SJSA1 (cell line): ENCODE results near the gene ACTL6B. TPM values are rescaled to one million over a fixed set of nuclear protein-coding genes. Genes with fewer than 3 reads are reported as not detected.

Experiments used
- DNase-seq, 2 experiments: peaks; one replicate each; pipeline ENCODE4 v3.0.0-alpha.2; 2015 to 2020; ENCODE audit warnings: low spot score in 2 of 2, low read depth in 1 of 2
- H3K27ac ChIP-seq: fragments of 250-450 bp; sonication (Bioruptor Pico); 2 replicates; pipeline ENCODE4 v1.5.1; 2020; ENCODE audit warnings: mild to moderate bottlenecking, moderate library complexity
- H3K27me3 ChIP-seq: fragments of 250-450 bp; sonication (Bioruptor Pico); replicated peaks from 2 replicates; pipeline ENCODE4 v1.5.1; 2020; ENCODE audit warnings: mild to moderate bottlenecking, moderate library complexity
- H3K36me3 ChIP-seq: fragments of 250-450 bp; sonication (Bioruptor Pico); 2 replicates; pipeline ENCODE4 v1.5.1; 2020; ENCODE audit warnings: mild to moderate bottlenecking
- H3K4me1 ChIP-seq: fragments of 250-450 bp; sonication (Bioruptor Pico); replicated peaks from 2 replicates; pipeline ENCODE4 v1.6.1; 2021; ENCODE audit warnings: mild to moderate bottlenecking
- H3K4me3 ChIP-seq: fragments of 250-450 bp; sonication (Bioruptor Pico); 2 replicates; pipeline ENCODE4 v1.5.1; 2020; ENCODE audit warnings: mild to moderate bottlenecking
- H3K9me3 ChIP-seq: fragments of 250-450 bp; sonication (Bioruptor Pico); replicated peaks from 2 replicates; pipeline ENCODE4 v1.5.1; 2020; ENCODE audit warnings: mild to moderate bottlenecking
- total RNA-seq: library from RNA; depleted of rRNA; stranded (reverse); fragments of >200 nt; shearing (Covaris generic); gene quantifications from 2 replicates; pipeline ENCODE4 v1.2.3, GENCODE V29; 2014

ACTL6B gene
- total RNA-seq, 1 experiment from 2014 or later, result not detected

DNA sequence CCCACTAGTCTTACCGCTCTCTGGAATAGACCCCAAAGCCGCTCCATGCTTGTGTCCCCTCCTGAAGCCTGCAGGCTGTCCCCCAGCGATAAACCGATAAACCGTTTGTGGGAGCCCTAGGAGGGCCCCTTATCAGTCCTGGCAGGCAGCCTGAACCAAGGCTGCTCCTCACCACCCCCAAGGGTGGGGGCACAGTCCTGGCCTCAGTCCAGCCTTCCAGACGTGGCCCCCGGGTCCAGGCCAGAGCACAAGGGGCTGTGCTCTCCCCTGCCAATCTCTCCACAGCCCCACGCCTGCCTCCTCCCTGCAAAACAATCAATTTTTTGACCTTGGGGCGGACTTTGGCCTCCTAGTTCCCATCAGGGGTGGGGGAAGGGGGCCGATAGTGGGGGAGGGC lies 14.8 kb downstream of the ACTL6B start, which contains the start of gene TFR2:
TSS of gene TFR2 (minus strand) at position 90 of the 397 bp plus-strand sequence. CDS start at position 47, 43 bp downstream.
- no peak for DNase-seq
- H3K9me3 ChIP-seq, result no peaks in the 10 kb centered on the region
- H3K27ac ChIP-seq, result no peak within 1 kb of the TSS
- H3K27me3 ChIP-seq, result peaks cover 40% of the 10 kb centered on the region
- no peaks in the 10 kb centered on the region for H3K4me1 ChIP-seq
- no peaks in the 10 kb centered on the region for H3K36me3 ChIP-seq
- H3K4me3 ChIP-seq, result no peak within 1 kb of the TSS

DNA sequence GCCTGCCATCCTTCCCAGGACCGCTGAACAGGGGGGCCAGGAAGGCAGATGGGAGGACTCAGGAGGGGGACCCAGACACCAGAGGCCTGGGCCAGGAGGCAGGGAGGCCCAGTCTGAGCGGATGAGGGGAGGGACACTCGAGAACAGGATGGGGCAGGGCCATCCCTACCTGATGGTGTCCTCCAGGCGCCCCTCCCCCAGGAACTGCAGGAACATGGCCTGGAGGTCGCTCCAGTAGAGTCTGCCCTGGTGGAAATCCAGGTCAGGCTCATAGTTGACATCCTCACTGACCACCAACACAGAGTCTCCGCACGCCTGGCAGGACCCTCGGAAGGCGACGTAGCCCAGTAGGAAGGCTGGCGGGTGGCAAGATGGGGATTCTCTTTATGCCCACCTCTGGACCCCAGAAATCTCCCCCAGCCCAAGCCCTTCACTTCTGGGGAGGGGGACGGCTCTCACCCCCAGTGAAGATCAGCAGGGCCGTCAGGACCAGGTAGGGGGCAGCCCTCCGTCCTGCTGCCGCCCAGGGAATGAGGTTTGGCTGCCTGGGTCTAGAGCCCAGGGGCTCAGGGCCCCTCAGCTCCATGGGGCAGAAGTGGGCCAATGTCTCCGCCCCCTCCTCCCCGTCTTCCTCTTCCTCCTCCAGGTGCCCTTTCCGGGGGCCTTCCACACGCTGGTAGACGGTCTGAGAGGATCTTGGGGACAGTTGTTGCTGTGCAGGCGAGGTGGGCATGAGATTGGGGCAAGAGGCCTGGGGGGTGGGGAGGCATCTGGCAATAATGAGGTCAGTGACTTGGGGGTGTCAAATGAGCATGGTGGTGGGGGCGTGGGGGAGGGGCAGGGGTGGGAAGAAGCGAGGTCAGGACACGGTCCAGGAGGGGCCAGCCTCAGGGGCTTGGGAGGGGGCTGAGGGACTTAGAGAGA lies 15.5 kb downstream of the ACTL6B start:
- no peak overlapping the region for H3K4me3 ChIP-seq
- DNase-seq, result no peak
- H3K36me3 ChIP-seq, result no peaks in the 10 kb centered on the region
- peaks cover 33% of the 10 kb centered on the region for H3K27me3 ChIP-seq
- H3K4me1 ChIP-seq, result no peaks in the 10 kb centered on the region
- H3K9me3 ChIP-seq, result no peaks in the 10 kb centered on the region
- no peak overlapping the region for H3K27ac ChIP-seq

DNA sequence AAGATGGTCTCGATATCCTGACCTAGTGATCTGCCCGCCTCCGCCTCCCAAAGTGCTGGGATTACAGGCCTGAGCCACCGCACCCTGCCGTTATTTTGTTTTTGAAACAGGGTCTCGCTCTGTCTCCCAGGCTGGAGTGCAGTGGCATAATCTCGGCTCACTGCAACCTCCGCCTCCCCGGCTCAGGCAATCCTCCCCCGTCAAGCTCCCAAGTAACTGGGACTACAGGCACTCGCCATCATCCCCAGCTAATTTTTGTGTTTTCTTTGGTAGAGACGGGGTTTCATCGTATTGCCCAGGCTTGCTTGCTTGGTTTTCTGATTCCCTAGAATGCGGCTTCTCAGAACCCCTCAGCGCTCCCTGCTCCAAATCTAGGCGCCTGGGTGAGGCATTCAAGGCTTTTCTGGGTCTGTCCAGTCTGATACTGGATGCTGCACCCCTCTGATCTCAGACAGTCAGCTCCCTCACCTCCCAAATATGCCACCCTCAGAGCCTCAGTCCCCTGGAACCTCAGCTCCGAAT lies 16.2 kb downstream of the ACTL6B start:
- no peaks in the 10 kb centered on the region for H3K36me3 ChIP-seq
- H3K27me3 ChIP-seq, result peaks cover 26% of the 10 kb centered on the region
- no peak overlapping the region for H3K27ac ChIP-seq
- H3K4me3 ChIP-seq, result no peak overlapping the region
- DNase-seq, result no peak
- no peaks in the 10 kb centered on the region for H3K4me1 ChIP-seq
- H3K9me3 ChIP-seq, result no peaks in the 10 kb centered on the region

DNA sequence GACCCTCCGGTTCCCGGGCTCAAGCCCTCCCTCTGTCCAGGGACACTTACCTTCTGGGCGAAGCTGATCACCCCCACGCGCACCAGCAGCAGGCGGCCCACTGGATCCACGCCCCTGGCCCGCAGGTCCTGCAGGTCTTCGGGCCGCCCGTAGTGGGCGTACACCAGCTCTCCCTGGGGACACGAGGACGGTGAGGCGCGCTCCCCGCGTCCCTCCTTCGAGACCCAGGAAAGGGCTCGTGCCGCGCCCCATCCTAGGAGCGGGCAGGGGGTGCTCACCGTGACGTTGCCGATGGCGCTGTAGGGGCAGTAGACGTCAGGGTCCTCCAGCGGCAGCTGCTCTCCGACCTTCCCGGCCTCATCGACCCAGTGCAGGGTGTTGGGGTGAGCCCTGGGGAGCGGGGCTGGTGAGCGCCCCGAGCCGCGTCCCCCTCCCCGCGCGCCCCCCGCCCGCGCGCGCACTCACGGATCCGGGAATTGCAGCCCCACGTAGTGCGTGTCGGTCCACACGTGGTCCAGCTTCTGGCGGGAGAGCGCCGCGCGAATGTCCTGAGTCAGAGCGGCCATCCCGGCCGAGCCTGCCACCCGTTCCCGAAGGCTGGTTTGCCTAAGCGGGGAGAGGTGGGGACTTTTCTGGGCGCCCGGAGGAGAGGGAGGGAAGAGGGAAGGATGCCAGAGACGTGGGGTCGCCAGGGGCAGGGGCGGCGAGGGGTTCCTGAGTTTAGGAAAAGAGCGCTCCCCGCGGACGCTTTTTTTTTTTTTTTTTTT lies 23.1 kb downstream of the ACTL6B start:
- Histone ChIP-seq H3K9me3 (no peaks in the 10 kb centered on the region), H3K4me1 (peaks cover 6% of the 10 kb centered on the region), H3K27me3 (peaks cover 29% of the 10 kb centered on the region), H3K36me3 (no peaks in the 10 kb centered on the region), H3K4me3 (no peak overlapping the region), H3K27ac (no peak overlapping the region)
- DNase-seq, result no peak

DNA sequence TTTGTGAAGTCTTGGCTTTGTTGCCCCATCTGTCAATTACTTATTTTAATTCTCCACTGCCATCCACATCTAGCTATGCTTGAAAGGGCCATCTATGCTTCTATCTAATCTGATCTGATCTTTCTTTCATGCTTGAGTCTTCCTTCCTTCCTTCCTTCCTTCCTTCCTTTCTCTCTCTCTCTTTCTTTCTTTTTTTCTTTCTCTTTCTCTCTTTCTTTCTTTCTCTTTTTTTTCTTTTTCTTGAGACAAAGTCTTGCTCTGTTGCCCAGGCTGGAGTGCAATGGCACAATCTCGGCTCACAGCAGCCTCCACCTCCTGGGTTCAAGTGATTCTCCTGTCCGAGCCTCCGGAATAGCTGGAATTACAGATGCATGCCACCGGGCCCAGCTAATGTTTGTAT lies 26.2 kb downstream of the ACTL6B start:
- Histone ChIP-seq H3K4me3 (no peak overlapping the region), H3K4me1 (peaks cover 15% of the 10 kb centered on the region), H3K36me3 (no peaks in the 10 kb centered on the region), H3K9me3 (0 out of 2 replicates have a peak, but pooled peaks cover 5% of the 10 kb centered on the region), H3K27ac (no peak overlapping the region), H3K27me3 (peaks cover 21% of the 10 kb centered on the region)
- no peak for DNase-seq

DNA sequence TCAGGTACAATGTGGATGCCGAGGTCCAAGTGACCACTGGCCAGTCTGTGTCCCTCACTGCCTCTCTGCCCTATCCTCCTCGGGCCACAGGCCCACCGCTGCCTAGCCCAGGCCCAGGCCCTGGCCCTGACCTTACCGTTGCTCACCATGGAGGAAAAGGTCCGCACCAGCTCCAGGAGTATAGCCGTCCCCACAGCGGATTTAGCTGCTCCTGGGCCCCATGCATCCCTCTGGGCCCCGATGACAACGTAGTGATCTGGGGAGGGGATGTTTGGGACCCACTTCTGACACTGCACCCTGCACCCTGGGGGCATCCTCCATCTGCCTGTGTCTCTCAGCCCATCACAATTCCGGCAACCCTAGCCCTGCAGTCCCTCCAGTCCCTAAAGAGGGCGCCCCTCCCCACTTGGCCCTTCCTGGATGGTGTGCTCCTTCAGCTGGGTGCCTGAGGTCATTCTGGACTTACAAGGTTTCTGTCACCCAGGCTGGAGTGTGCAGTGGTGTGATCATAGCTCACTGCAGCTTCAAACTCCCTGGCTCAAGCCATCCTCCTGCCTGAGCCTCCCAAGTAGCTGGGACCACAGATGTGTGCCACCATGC lies 27.0 kb downstream of the ACTL6B start:
- no peak for DNase-seq
- Histone ChIP-seq H3K9me3 (0 out of 2 replicates have a peak, but pooled peaks cover 5% of the 10 kb centered on the region), H3K27ac (no peak overlapping the region)

DNA sequence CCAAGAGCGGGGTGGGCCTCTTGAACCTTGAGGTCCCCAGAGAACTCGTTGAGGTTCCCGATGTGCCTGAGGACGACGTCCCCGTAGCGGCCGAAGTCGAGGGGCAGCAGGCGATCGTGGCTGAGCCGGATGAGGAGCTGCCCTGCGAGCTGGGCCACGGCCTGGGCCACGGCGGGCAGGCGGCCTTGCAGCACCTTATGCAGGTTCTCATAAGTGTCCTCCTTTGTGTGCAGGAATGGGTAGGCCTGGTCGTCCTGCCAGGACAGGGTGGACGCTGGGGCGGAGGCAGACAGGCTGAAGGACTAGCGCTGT lies 29.1 kb downstream of the ACTL6B start:
- 0 out of 2 replicates have a peak, but pooled peaks cover 5% of the 10 kb centered on the region for H3K9me3 ChIP-seq
- H3K4me3 ChIP-seq, result no peak overlapping the region; the same call in 1 of the 2 replicates
- peaks cover 9% of the 10 kb centered on the region; the same call in 1 of the 2 replicates for H3K4me1 ChIP-seq
- H3K36me3 ChIP-seq, result no peaks in the 10 kb centered on the region
- H3K27me3 ChIP-seq, result peaks cover 5% of the 10 kb centered on the region
- H3K27ac ChIP-seq, result no peak overlapping the region
- no peak for DNase-seq

More for the DNA sequence above, 27.0 kb downstream of the ACTL6B start:
- no peaks in the 10 kb centered on the region for H3K36me3 ChIP-seq
- peaks cover 15% of the 10 kb centered on the region for H3K4me1 ChIP-seq
- H3K4me3 ChIP-seq, result no peak overlapping the region
- peaks cover 21% of the 10 kb centered on the region for H3K27me3 ChIP-seq

DNA sequence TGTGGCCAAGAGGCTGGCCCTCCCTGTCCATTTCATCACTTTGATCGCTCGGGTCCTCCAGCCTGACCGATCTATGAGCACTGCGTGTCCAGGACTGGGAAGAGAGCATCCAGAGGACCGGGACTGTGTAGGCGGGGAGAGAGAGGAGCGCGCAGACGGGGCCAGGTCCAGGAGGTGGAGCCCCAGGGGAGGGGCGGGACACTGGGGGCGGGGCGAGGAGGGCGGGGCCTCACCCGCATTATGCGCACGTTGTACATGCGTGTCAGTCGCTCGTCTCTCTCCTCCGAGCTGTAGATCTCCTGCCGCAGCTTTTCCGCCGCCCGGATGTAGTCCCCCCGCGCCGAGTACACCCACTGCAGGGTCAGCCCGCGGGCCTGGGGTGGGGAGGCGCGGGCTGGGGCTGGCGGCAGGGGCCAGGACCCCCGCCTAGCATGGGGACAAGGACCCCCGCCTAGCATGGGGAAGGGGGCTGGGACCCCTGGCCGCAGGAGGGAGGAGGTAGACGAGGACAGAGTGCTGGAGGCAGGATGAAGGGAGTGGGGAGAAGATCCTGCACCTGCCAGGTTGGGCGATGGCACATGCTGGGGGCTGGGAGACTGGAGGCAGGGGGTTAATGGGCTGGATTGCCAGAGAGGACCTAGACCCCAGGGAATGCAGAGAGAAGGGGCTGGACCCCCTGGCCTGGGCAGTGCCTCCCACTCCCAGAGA lies 29.6 kb downstream of the ACTL6B start:
- no peak overlapping the region for H3K27ac ChIP-seq
- peaks cover under 1% of the 10 kb centered on the region for H3K27me3 ChIP-seq
- peaks cover 9% of the 10 kb centered on the region; the same call in 1 of the 2 replicates for H3K4me1 ChIP-seq
- H3K4me3 ChIP-seq, result peak overlapping the region; percentile 21
- 0 out of 2 replicates have a peak, but pooled peaks cover 5% of the 10 kb centered on the region for H3K9me3 ChIP-seq
- no peaks in the 10 kb centered on the region for H3K36me3 ChIP-seq
- peak; percentile 28 to 83 for DNase-seq

DNA sequence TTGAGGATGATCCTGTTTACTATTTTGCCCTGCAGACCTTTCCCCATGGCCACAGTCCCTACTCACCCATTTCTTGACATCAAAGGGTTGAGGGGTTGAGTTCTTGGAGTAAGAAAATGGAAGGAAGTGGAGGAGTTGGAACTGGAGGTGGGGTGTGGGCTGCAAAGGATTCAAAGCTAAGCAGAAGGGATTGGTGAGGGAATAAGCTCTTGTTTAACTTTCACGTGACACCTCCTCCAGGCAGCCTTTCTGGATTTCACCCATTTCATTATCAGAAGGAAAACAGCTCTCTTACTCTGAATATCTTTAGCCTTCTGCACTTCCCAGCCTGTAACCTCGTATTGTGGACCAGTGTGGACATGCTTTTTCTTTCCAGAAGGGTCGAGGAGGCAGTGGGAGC lies 30.2 kb downstream of the ACTL6B start:
- no peaks in the 10 kb centered on the region; the same call in 1 of the 2 replicates for H3K27me3 ChIP-seq
- no peak overlapping the region for H3K4me3 ChIP-seq
- 0 out of 2 replicates have a peak, but pooled peaks cover 5% of the 10 kb centered on the region for H3K9me3 ChIP-seq
- DNase-seq, result no peak
- no peaks in the 10 kb centered on the region for H3K36me3 ChIP-seq
- H3K4me1 ChIP-seq, result peaks cover 9% of the 10 kb centered on the region; the same call in 1 of the 2 replicates
- H3K27ac ChIP-seq, result no peak overlapping the region

DNA sequence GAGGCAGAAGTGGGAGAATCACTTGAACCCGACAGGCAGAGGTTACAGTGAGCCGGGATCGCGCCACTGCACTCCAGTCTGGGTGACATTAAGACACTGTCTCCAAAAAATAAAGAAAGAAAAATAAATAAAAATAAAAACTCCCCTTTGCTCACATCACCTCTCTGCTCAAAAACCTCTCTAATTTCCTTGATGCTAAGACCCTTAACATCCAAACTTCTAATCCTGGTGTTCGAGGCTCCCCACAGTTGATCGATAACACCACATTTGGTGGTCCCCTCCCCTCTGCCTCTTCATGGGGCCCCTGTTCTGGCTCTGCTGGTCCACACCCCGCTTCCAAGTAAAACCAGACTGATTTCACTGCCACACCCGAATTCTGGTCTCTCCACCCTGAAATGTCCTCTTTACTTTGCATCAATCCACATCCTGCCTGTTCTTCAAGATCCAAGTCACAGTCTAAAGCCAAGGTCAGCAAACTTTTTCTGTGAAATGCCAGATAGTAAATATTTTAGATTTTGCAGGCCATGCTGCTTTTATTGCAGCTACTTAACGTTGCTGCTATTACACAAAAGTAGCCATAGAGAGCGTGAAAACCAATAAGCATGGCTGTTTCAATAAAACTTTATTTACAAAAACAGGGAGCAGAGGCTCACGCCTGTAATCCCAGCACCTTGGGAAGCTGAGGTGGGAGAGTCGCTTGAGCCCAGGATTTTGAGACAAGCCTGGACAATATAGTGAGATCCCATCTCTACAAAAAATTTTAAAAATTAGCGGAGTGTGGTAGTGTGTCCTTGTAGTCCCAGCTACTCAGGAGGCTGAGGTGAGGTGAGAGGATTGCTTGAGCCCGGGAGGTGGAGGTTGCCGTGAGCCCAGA lies 32.1 kb downstream of the ACTL6B start:
- Histone ChIP-seq H3K9me3 (0 out of 2 replicates have a peak, but pooled peaks cover 5% of the 10 kb centered on the region), H3K4me3 (no peak overlapping the region), H3K36me3 (no peaks in the 10 kb centered on the region), H3K27me3 (no peaks in the 10 kb centered on the region; the same call in 1 of the 2 replicates), H3K27ac (no peak overlapping the region), H3K4me1 (peaks cover 9% of the 10 kb centered on the region; the same call in 1 of the 2 replicates)
- DNase-seq, result no peak

DNA sequence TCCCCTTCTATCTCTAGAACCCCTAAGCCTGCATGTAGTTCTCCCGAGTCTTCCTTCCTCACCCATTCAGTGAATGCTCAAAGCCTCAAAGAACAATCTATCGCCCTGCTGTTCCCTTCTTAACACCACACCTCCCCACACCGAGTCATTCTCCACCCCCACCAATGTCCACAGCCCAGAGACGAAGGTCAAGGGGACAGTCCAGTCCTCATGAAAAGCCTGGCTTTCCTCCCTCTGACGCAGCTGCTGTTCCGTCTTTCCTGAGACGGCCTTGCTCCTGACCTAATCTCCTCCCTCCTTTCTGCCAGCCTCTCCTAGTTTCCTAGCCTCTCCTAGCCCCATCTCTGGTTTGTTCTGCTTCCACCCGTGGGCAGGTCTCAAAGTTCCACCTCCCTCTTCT lies 34.7 kb downstream of the ACTL6B start:
- Histone ChIP-seq H3K4me3 (no peak overlapping the region), H3K4me1 (0 out of 2 replicates have a peak, but pooled peaks cover 3% of the 10 kb centered on the region), H3K27ac (no peak overlapping the region), H3K9me3 (no peaks in the 10 kb centered on the region), H3K27me3 (no peaks in the 10 kb centered on the region; the same call in 1 of the 2 replicates), H3K36me3 (no peaks in the 10 kb centered on the region)
- no peak for DNase-seq

DNA sequence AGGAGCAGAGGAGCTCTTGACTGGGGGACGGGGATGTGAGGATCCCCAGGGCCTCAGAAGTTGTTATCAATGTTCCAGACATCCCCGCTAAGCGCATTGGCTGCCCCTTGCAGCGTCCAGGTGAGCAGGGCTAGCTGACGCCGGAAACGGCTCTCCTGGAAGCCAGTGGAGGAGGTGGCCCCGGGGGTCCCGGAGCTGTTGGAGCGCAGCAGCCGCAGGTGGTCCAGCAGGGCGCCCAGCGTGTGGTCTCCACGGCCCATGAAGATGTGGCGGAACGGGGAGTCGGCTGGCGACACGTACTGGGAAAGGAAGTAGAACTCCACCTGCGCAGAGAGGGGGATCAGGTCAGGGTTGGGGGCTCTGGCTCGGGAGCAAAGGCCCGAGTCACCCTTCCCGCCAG lies 35.4 kb downstream of the ACTL6B start:
- H3K27ac ChIP-seq, result no peak overlapping the region
- no peak overlapping the region for H3K4me3 ChIP-seq
- DNase-seq, result no peak
- H3K4me1 ChIP-seq, result no peaks in the 10 kb centered on the region
- no peaks in the 10 kb centered on the region; the same call in 1 of the 2 replicates for H3K27me3 ChIP-seq
- no peaks in the 10 kb centered on the region for H3K36me3 ChIP-seq
- H3K9me3 ChIP-seq, result no peaks in the 10 kb centered on the region
